Spleen (tissue), 7 donors: ENCODE data around the gene TCN1.

ENCODE experiments used
- CTCF ChIP-seq, 11 experiments: fragments of 200-600 bp in 7 of 11; fragments of 450-650 bp in 4 of 11; sonication (generic) in 4 of 11; IDR thresholded peaks in 8 of 11; conservative IDR thresholded peaks in 3 of 11; 1 replicate in 7 of 11; 2 replicates in 4 of 11; pipeline versions ENCODE4 v1.4.0 to v1.8.0; 2016 to 2021; ENCODE audit warnings: antibody characterized with exemption in 11 of 11, inconsistent platforms in 4 of 11, mild to moderate bottlenecking in 1 of 11
- POLR2A ChIP-seq, 3 donors: fragments of 450-650 bp; IDR thresholded peaks; one replicate each; pipeline ENCODE4 v1.5.1; 2017; ENCODE audit warnings: antibody characterized with exemption in 3 of 3, mild to moderate bottlenecking in 1 of 3
- POLR2AphosphoS5 ChIP-seq, 3 donors: sonication (generic); formaldehyde crosslinking; IDR thresholded peaks; one replicate each; pipeline ENCODE4 v1.5.1; 2017; ENCODE audit warnings: antibody characterized with exemption in 3 of 3
- donor health status: DM: no; HTN: no; CAD: no; lungs with moderate emphysema.
- donor health status: DM: no; HTN: no; CAD: no.
- donor health status: DM: no; HTN: no; CAD: no.

- no peak for TF ChIP-seq POLR2AphosphoS5 (IDR thresholded peaks at IDR 0.05)
- TF ChIP-seq CTCF (IDR thresholded peaks at IDR 0.05 in 8 of 11, conservative IDR thresholded peaks at IDR 0.05 in 3 of 11) = no peak
- no peak for TF ChIP-seq POLR2A (IDR thresholded peaks at IDR 0.05)
Measured at GRCh38 chr11:59883597-59883996, 17.3 kb upstream of the TCN1 start.
